Stimulated activated CD8-positive, alpha-beta memory T cell treated with anti-CD3 and anti-CD28 coated beads, Interleukin-7, amount 100 ng/mL, for 24 hours (primary cell): Measurements from ENCODE around the gene GINS2.

ENCODE experiments used
- DNase-seq: peaks from one replicate; pipeline ENCODE4 v3.0.0-alpha.2; 2020; ENCODE audit warnings: low read depth

Gene GINS2

DNA sequence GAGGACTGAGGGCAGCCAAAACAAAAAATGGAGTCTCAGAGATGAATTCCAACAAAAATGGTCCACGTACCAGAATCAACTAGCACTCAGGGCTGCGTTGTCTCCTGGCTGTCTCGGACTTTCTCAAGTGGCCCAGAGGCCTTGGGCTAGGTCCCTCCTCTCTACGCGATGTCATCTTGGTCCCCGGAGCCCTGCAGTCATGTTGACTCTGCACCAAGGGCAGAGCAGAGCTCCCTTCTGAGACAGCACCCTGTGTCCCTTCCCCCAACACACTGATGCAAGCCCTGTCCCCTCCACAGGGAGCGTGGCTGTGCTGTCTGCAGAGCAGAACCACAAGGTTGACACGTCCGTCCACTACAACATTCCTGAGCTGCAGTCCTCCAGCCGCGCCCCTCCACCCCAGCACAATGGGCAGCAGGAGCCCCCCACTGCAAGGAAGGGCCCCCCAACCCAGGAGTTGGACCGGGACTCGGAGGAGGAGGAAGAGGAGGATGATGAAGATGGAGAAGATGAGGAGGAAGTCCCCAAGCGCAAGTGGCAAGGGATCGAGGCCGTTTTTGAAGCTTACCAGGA lies 20.8 kb downstream of the GINS2 start:
- no peak for DNase-seq

DNA sequence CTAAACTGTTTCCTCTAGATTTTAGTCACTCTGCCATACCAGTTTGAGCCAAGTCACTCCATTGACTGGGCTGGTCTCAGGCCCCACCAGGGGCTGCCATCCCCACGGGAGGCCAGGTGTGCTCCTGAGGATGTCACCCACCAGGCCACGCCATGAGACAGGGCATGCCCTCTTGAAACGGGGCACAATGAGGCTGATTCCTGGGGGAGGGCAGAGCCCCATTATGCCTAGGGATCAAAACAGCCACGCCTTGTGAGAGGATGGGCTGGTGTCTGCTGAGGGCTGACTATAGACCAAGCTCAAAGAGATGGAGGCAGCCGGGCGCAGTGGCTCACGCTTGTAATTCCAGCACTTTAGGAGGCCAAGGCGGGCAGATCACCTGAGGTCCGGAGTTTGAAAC lies 21.5 kb downstream of the GINS2 start:
- no peak for DNase-seq

DNA sequence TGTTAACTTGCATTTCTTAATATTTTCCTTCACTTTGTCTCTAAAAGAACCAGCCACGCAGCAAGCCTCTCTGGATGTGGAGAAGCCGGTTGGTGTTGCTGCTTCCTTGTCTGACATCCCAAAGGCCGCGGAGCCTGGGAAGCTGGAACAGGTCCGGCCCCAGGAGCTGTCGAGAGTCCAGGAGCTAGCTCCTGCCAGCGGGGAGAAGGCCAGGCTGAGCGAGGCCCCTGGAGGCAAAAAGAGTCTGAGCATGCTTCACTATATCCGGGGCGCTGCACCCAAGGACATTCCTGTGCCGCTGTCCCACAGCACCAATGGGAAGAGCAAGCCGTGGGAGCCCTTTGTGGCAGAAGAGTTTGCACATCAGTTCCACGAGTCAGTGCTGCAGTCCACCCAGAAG lies 22.8 kb downstream of the GINS2 start:
- no peak for DNase-seq

DNA sequence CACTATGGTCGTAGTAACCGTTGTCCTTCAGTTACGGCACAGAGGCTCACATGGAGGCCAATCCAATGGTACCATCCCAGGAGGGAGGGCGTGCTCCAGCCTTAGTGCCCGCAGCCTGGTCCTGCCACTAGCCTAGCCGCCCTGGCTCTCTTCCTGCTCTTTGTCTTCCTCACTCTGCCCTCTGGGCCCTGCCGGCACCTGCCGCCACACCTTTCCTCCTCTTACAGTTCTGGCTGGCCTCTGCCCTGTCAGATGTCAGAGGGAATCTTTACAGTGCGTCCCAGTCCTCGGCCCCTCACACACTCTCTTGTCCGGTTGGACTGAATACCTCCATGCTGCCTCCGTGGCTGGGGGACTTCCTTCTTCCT lies 23.4 kb downstream of the GINS2 start:
- no peak for DNase-seq

DNA sequence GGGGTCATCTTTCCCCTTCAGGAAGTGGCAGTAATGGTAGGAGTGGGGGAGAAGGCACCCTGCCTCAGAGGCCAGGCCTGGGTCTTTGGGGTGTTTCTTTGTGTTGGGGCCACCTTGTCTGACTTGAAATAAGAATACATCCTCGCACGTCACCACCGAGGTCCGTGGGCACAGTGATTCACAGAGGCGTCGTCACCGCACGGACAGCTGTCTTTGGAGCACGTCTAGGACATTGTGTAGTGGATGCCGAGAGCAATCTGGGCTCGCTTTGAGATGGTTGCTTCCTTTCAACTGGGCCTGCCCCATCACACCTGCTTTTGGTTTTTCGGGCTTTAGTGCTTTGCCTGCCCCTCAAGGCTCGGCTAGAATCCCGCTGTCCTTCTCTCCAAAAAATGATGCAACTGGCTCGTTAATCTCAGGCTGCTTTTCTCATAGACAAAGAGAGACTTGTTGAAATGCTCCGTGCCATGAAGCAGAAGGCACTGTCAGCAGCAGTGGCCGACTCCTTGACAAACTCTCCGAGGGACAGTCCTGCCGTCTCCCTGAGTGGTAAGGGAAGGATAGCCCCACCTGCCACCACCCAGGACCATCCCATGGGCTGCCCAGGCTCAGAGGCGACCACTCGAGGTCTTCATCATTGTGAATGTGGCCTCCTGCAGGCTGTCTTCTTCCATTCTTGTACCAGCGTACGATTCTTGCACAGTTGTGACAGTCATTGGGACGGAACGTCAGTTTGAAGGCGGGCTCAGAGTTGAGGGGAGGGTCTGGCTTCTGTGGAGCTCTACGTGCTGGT lies 24.0 kb downstream of the GINS2 start:
- no peak for DNase-seq

DNA sequence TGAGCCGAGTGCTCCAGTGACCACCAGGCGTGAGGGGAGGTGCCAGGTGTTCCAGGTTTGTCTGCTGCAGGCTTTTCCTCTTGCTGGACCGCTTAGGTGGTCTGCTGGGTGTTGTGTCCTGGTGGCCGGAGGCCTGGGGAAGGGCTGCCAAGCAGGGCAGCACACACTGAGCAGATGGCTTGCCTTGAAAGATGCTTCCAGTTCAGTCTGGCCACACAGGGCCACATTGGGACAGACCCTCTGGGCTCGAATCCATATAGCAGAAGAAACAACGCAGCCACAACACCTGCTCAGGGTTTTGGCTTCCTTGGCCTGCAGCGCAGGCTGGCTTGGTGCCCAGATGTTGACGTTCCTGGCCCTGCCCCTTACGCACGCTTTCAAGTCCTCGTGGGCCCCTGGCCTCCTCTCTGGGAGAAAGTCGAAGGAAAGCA lies 24.8 kb downstream of the GINS2 start:
- DNase-seq, result no peak

DNA sequence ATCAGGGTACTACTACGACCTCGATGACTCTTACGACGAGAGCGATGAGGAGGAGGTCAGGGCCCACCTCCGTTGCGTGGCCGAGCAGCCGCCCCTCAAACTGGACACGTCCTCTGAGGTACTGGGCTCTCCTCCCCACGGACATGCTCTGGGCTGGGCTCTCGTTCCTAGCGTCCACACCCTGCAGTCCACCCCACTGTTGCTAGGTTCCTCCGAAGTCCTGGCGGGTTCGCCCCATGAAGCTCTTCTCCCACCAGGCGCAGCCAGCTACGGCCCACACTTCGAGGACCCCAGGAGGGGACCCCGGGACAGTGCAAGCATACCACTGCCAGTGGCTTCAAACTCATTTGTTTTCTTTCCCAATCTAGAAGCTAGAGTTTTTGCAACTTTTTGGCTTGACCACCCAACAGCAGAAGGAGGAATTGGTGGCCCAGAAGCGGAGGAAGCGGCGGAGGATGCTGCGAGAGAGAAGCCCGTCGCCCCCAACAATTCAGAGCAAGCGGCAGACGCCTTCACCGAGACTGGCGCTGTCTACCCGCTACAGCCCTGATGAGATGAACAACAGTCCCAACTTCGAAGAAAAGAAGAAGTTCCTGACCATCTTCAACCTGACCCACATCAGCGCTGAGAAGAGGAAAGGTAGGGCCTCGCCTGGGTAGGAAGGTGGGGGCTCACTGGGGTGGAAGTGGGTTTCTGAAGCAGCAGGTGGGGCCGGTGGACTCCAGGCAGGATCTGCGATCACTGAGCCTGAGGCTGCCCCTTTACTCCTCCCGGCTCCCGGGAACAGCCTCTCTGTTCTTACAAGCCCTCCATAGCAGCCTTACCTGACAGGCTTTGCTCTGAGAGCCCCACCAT lies 25.6 kb downstream of the GINS2 start:
- no peak for DNase-seq

DNA sequence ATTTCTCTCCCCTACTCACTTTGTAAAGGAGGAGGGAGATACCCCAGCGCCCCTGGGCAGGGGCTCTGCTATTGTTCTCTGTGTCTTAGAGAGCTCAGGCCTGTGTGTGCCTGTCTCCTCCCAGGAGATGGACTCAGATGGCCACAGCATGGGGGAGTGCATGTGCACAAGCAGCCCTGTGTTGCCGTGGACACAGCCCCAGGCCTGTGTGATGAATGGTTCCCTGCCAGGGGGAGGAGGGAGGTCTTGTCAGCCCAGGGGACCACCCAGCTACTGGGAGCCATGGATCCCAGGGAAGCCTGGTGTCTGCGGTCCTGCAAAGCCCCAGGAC lies 26.3 kb downstream of the GINS2 start:
- DNase-seq, result no peak

DNA sequence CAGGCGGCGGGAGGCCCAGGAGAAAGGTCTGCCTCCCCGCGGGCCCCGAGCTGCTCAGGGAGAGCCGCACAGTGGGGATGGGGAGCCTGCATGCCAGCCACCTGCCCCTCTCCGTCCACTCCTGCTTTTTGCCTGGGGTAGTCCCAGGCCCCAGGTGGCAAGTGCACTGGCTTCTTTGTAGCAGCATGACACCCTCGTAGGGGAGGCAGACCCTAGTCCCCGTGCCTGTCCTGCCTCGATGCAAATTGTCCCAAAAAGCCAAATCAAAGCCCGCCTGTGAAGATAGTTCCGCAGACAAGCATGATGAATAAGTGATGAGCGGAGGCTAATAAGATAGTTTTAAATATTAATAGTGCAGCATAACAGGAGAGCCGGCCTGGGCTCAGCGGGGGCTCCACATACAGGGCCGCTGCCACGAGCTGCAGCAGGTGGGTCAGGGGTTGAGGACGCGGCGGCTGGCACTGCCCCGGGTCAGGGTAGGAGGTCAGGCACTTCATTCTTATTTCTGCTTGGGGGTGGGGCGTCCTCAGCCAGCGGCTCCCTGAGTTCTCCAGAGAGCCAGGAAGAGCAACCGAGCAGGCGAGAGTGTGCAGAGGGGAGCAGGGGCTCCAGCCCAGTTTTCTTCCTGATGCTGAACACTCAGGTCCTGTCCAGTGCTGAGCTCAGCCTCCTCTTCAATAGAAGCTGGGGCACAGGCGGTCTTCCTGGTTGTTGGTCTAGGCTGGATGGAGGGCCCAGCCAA lies 26.8 kb downstream of the GINS2 start:
- no peak for DNase-seq

DNA sequence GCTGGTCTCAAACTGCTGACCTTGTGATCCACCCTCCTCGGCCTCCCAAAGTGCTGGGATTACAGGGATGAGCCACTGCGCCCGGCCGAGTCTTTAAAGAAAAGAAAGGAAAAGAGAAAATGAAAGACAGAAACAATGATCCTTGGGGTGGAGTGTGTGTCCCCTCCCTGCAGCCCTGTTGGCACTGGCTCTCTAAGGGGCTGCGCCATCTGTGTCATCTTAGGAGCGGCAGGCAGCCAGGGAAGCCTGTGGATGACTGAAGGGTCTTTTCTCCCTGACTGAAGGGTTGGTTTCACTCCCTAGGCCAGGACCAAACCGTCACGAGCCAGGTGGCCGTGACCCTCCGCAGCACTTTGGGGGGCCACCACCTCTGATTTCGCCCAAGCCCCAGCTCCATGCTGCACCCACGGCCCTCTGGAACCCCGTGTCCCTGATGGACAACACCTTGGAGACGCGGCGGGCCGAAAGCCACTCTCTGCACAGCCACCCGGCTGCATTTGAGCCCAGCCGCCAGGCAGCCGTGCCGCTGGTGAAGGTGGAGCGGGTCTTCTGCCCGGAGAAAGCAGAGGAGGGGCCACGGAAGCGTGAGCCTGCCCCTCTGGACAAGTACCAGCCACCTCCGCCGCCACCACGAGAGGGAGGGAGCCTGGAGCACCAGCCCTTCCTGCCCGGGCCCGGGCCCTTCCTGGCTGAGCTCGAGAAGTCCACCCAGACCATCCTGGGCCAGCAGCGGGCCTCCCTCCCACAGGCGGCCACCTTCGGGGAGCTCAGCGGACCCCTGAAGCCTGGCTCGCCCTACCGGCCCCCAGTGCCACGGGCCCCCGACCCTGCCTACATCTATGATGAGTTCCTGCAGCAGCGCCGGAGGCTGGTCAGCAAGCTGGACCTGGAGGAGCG lies 27.7 kb downstream of the GINS2 start:
- DNase-seq, result no peak

DNA sequence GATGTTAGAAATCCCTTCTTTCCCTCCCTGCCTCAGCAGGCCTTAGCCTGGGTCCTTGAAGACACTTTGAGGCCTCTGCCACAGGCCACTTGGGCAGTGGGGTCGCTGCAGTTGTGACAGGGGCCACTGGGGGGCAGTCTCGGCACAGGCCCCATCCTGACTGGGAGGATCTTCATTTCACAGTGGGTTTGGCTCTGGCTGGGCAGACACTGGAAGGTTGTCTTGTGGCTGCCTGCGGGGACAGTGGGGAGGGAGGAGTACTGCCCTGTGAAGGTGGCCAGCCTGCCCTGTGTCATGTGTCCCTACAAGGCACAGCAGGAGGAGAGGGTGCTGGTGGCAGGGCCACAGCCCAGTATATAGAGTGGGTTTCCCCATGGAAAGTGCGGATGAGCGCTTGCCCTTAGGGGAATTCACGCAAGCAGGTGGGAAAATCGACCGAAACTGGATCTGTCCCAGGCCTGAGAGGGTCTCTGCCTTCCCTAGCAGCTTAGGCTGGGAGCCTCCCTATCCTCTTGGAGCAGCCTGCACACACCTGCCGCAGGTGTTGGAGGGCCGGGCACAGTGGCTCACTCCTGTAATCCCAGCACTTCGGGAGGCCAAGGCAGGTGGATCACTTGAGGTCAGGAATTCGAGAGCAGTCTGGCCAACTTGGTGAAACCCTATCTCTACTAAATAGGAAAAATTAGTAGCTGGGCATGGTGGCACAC lies 28.8 kb downstream of the GINS2 start:
- peak; percentile 43 for DNase-seq

DNA sequence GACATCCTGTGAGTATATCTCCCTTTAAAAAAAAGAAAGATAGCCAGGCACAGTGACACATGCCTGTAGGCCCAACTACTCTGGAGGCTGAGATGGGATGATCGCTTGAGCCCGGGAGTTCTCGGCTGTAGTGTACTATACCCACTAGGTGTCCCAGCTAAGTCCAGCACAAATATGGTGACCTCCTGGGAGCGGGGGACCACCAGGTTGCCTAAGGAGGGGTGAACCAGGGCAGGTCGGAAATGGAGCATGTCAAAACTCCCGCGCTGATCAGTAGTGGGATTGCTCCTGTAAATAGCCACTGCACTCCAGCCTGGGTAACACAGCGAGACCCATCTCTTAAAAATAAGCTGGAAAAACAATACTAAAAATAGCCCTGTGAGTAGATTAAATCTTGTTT lies 29.4 kb downstream of the GINS2 start:
- DNase-seq, result no peak

DNA sequence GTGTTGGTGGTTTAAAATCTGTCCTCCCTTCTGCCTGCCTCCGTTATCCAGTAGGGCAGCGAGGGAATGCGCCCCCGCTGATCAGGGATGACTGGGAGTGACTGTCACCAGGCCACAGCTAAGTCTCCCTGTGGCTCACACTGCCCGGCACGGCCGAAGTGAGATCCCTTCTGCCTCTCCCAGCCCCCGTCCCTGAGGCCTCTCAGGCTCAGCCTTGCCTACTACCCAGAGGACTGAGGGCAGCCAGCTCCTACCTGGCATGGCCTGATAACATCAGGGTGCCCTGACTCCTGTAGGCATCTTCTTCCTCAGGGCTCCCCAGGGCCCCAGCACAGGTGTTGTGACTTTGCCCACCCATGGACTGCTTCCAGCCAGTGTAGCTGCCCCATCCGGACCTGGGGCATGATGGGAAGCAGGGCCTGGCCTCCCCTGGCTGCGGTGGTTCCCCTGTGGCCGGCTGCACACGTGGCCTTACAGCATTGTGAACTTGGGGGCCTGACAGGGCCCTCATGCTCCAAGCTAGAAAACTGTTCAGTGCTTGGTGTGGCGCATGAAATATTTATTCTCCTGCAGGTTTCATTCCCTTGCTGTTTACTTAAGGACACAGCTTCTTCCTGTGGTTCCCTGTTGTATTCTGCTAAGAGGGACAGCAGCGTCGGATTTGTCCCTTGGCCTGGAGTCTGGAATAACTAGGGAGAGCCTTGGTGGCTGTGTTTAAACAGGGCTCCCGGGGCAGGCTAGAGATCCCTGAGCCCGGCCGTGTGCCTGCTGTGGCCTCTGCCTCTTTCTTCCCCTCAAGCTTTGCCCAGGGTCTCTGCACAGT lies 30.0 kb downstream of the GINS2 start:
- no peak for DNase-seq

DNA sequence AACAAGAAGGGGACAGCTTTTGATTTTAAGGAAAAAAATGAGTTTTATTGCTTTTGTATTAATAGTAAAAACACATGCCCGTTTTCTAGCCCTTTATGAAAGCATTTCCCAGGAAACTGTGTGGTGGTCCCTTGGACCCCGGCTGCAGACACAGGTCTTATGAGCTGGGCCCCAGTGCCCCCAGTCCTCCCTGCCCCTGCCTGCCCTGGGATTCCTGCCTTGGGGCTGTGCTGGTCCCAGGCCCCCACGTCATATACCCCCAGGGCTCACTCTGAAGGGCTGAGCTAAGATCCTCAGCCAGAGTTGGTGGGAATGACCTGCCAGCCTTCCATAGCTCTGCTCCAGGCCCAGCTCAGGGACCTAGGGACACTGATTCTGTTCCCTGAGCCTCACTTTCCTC lies 30.8 kb downstream of the GINS2 start:
- no peak for DNase-seq

DNA sequence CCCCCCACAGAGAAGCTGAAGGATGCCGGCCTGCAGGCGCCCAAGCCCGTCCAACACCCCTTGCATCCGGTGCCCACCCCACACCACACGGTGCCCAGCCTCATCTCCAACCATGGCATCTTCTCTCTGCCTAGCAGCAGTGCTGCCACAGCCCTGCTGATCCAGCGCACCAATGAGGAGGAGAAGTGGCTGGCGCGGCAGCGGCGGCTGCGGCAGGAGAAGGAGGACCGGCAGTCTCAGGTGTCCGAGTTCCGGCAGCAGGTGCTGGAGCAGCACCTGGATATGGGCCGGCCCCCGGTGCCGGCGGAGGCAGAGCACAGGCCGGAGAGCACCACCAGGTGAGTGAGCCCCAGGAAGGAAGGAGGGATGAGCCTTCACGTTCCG lies 31.5 kb downstream of the GINS2 start:
- no peak for DNase-seq

DNA sequence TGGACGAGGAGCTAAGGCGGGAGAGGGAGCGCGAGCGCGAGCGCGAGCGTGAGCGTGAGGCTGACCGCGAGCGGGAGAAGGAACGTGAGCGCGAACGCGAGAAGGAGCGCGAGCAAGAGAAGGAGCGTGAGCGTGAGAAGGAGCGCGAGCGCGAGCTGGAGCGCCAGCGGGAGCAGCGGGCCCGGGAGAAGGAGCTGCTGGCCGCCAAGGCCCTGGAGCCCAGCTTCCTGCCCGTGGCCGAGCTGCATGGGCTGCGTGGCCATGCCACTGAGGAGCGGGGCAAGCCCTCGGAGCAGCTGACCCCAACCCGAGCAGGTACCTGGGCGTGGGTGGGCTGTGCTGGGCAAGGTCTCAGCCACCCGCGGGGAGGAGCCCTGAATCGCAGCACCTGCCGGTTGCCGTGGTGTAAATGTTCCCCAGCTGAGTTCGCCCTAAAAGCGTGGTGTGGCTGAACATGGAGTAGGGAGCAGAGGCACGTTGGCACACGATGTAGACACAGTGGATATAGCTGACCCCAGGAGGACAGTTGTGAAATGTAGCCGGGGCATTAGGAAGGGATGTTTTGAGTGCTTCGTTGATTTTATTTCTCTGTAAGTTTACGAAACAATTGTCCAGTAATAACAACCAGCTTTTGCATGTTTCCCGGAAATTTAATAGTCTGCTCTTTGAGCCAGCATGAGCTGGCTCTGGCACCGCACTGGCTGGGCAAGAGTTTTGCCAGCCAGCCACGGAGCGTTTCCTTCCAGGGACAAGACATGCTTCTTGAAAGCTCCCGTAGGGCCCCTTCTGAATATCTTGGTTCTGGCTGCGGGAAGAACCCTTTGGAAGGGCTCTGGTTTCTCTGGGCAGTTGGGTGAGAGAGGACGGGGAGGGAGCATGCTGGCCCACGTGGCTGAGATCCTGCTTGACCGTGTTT lies 32.1 kb downstream of the GINS2 start:
- DNase-seq, result no peak

DNA sequence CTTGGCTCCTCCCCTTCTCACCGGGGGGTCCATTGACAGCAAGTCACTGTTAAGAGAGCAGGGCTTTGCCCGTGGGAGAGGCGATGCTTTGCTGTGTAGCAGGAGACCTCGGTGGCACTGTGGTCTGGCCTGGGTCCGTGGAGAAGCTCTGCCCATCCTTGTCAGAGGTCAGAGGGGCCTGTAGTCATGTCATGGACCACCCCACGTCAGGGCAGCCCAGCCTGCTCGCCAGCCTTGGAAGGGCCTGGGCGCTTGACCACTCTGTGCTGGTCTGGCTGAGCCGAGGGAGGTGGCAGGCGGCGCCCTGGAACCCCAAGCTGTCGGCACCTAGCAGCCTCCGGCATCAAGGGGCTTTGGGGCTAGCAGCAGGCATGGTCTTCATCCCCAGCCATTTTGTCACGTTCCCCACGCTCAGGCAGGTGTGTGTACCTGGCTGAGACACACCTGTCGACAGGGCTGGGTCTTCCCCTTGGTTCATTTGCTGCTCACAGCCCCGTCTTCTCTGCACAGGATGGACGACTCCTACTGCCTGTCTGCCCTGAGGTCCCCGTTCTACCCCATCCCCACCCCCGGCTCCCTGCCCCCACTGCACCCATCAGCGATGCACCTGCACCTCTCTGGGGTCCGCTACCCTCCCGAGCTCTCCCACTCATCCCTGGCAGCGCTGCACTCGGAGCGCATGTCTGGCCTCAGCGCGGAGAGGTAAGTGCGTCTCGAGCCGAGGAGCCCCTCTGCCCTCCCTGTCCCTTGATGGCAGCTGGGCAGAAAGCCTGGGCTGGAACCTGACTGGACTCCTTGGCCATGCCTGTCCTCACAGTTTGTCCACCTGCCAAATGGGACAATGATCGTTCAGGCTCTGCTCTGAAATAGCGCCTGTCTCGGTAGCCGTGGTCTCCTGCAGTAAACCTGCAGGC lies 33.3 kb downstream of the GINS2 start:
- no peak for DNase-seq
